Testis (tissue), 3 donors: Measurements from ENCODE around the gene CCDC71L. TPM values are rescaled to one million over a fixed set of nuclear protein-coding genes. Genes with fewer than 3 reads are reported as not detected.
"Not testable (repeated sequence)": the region's sequence is repeated elsewhere in the genome, so short reads cannot be mapped to it uniquely, and the experiment has no call there.

Experiments
- DNase-seq: peaks from one replicate; pipeline ENCODE4 v3.0.0-alpha.2; 2019
- H3K27ac ChIP-seq, 2 donors: fragments of 200-600 bp; sonication (generic); one replicate each; pipeline ENCODE4 v1.5.1; 2019
- H3K27me3 ChIP-seq: fragments of 200-600 bp; sonication (generic); one replicate; pipeline ENCODE4 v1.5.1; 2019
- H3K36me3 ChIP-seq: fragments of 200-600 bp; sonication (generic); one replicate; pipeline ENCODE4 v1.5.1; 2017; ENCODE audit warnings: low read depth; ENCODE audit errors: missing control alignments
- H3K4me1 ChIP-seq: fragments of 200-600 bp; sonication (generic); one replicate; pipeline ENCODE4 v1.5.1; 2019
- H3K4me3 ChIP-seq, 2 donors: fragments of 200-600 bp; sonication (generic); one replicate each; pipeline ENCODE4 v1.5.1; 2017 to 2019
- H3K9me3 ChIP-seq: fragments of 200-600 bp; sonication (generic); one replicate; pipeline ENCODE4 v1.5.1; 2017
- POLR2A ChIP-seq: fragments of 450-650 bp; IDR thresholded peaks from one replicate; pipeline ENCODE4 v1.6.1; 2017; ENCODE audit warnings: antibody characterized with exemption, mild to moderate bottlenecking, moderate library complexity
- WGBS, 2 donors: methylation state at CpG; one replicate each; pipeline ENCODE4 v1.1.5; 2018; 5-methylcytosine and 5-hydroxymethylcytosine counted together
- intact Hi-C: fragments of 100-400 bp; cut with DNase I; formaldehyde crosslinking; loops from one replicate; pipeline ENCODE4 v1.15.1; 2023; ENCODE audit warnings: low total_unique reads
- polyA plus RNA-seq: library from polyadenylated mRNA; stranded (reverse); fragments of 350-450 nt; fragmentation: Illumina TruSeq; extraction: RNeasy Lipid Tissue Mini Kit (QIAGEN cat#74804); gene quantifications from one replicate; pipeline ENCODE4 v1.2.3, GENCODE V29; 2014; ENCODE audit warnings: low read depth, low replicate concordance; ENCODE audit not compliant: insufficient read depth
- total RNA-seq, 2 donors: library from RNA; depleted of rRNA; stranded (reverse); fragments of >200 nt; gene quantifications; one replicate each; pipeline ENCODE4 v1.2.3, GENCODE V29; 2016
- TF ChIP-seq, protein P1 (sequence below), 3 experiments: fragments of 450-650 bp in 2 of 3; fragments of 200-600 bp in 1 of 3; sonication (generic) in 1 of 3; IDR thresholded peaks; one replicate each; pipeline ENCODE4 v1.5.1; 2016 to 2019; ENCODE audit warnings: antibody characterized with exemption in 3 of 3, mild to moderate bottlenecking in 2 of 3, moderate library complexity in 1 of 3

CCDC71L gene
- total and polyA plus RNA-seq, 3 donors from 2014 or later = 10.0 to 38.0 (median 33.9) TPM

DNA sequence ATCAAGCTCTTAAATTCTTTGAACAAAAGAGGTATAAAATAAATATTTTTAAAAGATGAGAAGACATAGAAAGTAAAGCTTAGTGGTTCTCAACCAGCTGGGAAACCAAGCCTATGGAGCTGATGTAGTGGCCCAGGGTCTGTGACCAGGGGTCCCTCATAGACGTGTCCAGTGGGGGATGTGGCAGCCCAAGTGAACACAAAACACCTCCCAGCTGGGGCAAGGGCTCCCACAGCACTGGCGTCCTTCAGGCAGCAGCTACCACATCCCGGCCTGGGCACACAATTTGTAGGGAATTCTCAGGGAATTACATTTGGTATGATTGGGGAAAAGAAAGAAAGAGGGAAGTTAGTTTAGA, 17.8 kb upstream of the CCDC71L start:
- H3K36me3 ChIP-seq = no peaks in the 10 kb centered on the region
- no peak overlapping the region for H3K4me3 ChIP-seq
- intact Hi-C loops = no loop called here
- WGBS, 2 donors = 84 to 88% methylated on average over 3 of the region's 3 CpGs
- no peak for DNase-seq
- TF ChIP-seq, protein P1, sequence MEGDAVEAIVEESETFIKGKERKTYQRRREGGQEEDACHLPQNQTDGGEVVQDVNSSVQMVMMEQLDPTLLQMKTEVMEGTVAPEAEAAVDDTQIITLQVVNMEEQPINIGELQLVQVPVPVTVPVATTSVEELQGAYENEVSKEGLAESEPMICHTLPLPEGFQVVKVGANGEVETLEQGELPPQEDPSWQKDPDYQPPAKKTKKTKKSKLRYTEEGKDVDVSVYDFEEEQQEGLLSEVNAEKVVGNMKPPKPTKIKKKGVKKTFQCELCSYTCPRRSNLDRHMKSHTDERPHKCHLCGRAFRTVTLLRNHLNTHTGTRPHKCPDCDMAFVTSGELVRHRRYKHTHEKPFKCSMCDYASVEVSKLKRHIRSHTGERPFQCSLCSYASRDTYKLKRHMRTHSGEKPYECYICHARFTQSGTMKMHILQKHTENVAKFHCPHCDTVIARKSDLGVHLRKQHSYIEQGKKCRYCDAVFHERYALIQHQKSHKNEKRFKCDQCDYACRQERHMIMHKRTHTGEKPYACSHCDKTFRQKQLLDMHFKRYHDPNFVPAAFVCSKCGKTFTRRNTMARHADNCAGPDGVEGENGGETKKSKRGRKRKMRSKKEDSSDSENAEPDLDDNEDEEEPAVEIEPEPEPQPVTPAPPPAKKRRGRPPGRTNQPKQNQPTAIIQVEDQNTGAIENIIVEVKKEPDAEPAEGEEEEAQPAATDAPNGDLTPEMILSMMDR (IDR thresholded peaks at IDR 0.05) = no peak
- no peak for TF ChIP-seq POLR2A
- no peaks in the 10 kb centered on the region for H3K27me3 ChIP-seq
- H3K4me1 ChIP-seq = no peaks in the 10 kb centered on the region
- no peaks in the 10 kb centered on the region for H3K9me3 ChIP-seq
- no peak overlapping the region for H3K27ac ChIP-seq

GRCh38 chr7:106676506-106676905, 15.5 kb upstream of the CCDC71L start:
- intact Hi-C loops, H3K27me3 ChIP-seq, DNase-seq, H3K9me3 ChIP-seq, H3K36me3 ChIP-seq, H3K4me3 ChIP-seq, H3K27ac ChIP-seq, H3K4me1 ChIP-seq: not testable (repeated sequence)
- 84 to 89% methylated on average over 2 of the region's 2 CpGs for WGBS, 2 donors

DNA sequence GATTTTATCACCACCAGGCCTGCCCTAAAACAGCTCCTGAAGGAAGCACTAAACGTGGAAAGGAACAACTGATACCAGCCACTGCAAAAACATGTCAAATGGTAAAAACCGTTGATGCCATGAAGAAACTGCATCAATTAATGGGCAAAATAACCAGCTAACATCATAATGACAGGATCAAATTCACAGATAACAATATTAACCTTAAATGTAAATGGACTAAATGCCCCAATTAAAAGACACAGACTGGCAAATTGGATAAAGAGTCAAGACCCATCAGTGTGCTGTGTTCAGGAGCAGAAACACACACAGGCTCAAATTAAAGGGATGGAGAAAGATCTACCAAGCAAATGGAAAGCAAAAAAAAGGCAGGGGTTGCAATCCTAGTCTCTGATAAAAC, 12.7 kb upstream of the CCDC71L start:
- H3K9me3 ChIP-seq, H3K27ac ChIP-seq, H3K27me3 ChIP-seq, H3K36me3 ChIP-seq, DNase-seq, H3K4me1 ChIP-seq, H3K4me3 ChIP-seq, intact Hi-C loops: not testable (repeated sequence)
- 80 to 87% methylated on average over 2 of the region's 2 CpGs for WGBS, 2 donors

DNA sequence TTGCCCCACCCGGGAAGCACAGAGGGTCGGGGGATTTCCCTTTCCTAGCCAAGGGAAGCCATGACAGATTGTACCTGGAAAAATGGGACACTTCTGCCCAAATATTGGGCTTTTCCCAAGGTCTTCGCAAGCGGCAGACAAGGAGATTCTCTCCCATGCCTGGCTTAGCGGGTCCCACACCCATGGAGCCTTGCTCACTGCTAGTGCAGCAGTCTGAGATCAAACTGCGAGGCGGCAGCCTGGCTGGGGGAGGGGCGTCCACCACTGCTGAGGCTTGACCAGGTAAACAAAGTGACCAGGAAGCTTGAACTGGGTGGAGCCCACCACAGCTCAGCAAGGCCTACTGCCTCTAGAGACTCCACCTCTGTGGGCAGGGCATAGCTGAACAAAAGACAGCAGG, 11.0 kb upstream of the CCDC71L start:
- H3K27me3 ChIP-seq, H3K4me1 ChIP-seq, H3K4me3 ChIP-seq, H3K9me3 ChIP-seq, DNase-seq, H3K27ac ChIP-seq, intact Hi-C loops, H3K36me3 ChIP-seq: not testable (repeated sequence)
- 93 to 96% methylated on average over 7 to 8 of the region's 8 CpGs for WGBS, 2 donors

DNA sequence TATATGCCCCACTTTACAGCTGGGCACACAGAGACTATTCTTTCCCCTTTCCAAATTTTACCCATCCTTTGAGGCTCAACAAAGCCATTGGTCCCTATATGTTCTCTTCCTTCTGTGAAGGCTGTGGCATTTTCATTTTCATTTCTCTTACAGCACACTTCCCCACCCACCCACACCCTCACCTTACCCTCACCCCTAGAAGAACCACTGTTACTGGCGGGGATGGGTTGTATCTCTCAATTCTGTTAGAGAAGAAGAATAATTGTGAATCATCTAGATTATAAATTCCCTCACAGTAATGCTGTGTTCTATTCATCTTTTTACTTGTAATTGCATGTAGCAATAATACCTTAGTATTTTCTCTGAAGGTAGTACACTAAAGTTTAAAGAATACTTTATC, 10.2 kb upstream of the CCDC71L start:
- TF ChIP-seq, protein P1 (IDR thresholded peaks at IDR 0.05) = no peak
- no peak for TF ChIP-seq POLR2A
- no peak for DNase-seq
- Histone ChIP-seq H3K9me3 (no peaks in the 10 kb centered on the region), H3K4me3 (no peak overlapping the region), H3K27me3 (no peaks in the 10 kb centered on the region), H3K4me1 (no peaks in the 10 kb centered on the region), H3K36me3 (no peaks in the 10 kb centered on the region), H3K27ac (no peak overlapping the region)
- 97 to 100% methylated on average over 1 of the region's 1 CpG for WGBS, 2 donors
- intact Hi-C loops = no loop called here

GRCh38 chr7:106668861-106669524, 8.0 kb upstream of the CCDC71L start:
- WGBS, 2 donors = 88 to 93% methylated on average over 6 of the region's 6 CpGs
- DNase-seq = no peak
- TF ChIP-seq, protein P1 (IDR thresholded peaks at IDR 0.05) = no peak
- no peak for TF ChIP-seq POLR2A
- no peak overlapping the region for H3K4me3 ChIP-seq
- H3K36me3 ChIP-seq = no peaks in the 10 kb centered on the region
- no peaks in the 10 kb centered on the region for H3K4me1 ChIP-seq
- no peak overlapping the region for H3K27ac ChIP-seq
- no peaks in the 10 kb centered on the region for H3K9me3 ChIP-seq
- intact Hi-C loops = no loop called here
- H3K27me3 ChIP-seq = no peaks in the 10 kb centered on the region
